K562 (cell line): ENCODE data around the gene CGB3. TPM values are rescaled to one million over a fixed set of nuclear protein-coding genes. Genes with fewer than 3 reads are reported as not detected.

Source experiments
- ATAC-seq: fragments of 200-7000 bp; cut with Tn5 transposase; 3 replicates; pipeline ENCODE4 v1.9.1; 2020; ENCODE audit warnings: moderate library complexity
- BruUV-seq: library from RNA; stranded (reverse); fragments of 400-500 nt; replicated peaks from 2 replicates; lab custom pipeline; 2021; lab: Mats Ljungman, UMichigan
- CTCF ChIA-PET: fragments of 300-600 bp; formaldehyde crosslinking; extraction: SDS; loops from one replicate; lab custom pipeline; 2021; ENCODE audit warnings: low intra/inter-chr PET ratio; lab: Yijun Ruan, JAX
- POLR2A ChIA-PET: fragments of 300-600, 350-650 bp; sonication (Branson Sonifier 250); formaldehyde crosslinking; extraction: SDS; loops from one replicate; lab custom pipeline; 2021; ENCODE audit warnings: antibody characterized with exemption, inconsistent platforms; lab: Yijun Ruan, JAX
- DNase-seq, 4 experiments: peaks; one replicate each; pipeline versions ENCODE4 v3.0.0 to v3.0.0-alpha.2; 2011 to 2018; ENCODE audit warnings: low spot score in 3 of 4, mixed read lengths in 3 of 4; ENCODE audit errors: extremely low read depth in 1 of 4
- FAIRE-seq: peaks from 2 replicates; lab custom pipeline; 2011; peaks lifted over from hg19 to GRCh38; lab: Jason Lieb, UNC
- H2AFZ ChIP-seq: 2 replicates; pipeline ENCODE4 v1.6.0; 2011; ENCODE audit warnings: low read depth, low read length, control low read depth, inconsistent platforms
- H3K27ac ChIP-seq: fragments of 200-600 bp; 3 replicates; pipeline ENCODE4 v1.8.0; 2011; ENCODE audit warnings: low read depth, mild to moderate bottlenecking, control low read depth, inconsistent platforms, low read length, moderate library complexity, mixed read lengths; ENCODE audit errors: extremely low read depth
- H3K27me3 ChIP-seq, 2 experiments: fragments of 300-600 bp in 1 of 2; 2 replicates in 1 of 2; 3 replicates in 1 of 2; pipeline versions ENCODE4 v1.6.0 to v1.8.0; 2011; ENCODE audit warnings: inconsistent platforms in 2 of 2, low read length in 2 of 2, mild to moderate bottlenecking in 1 of 2, mixed read lengths in 1 of 2, moderate library complexity in 1 of 2; ENCODE audit not compliant: control insufficient read depth in 2 of 2, insufficient read depth in 2 of 2
- H3K36me3 ChIP-seq: fragments of 300-600 bp; 3 replicates; pipeline ENCODE4 v1.8.0; 2011; ENCODE audit warnings: mild to moderate bottlenecking, low read length, inconsistent platforms; ENCODE audit not compliant: control insufficient read depth, insufficient read depth
- H3K4me1 ChIP-seq, 2 experiments: fragments of 200-600 bp in 1 of 2; replicated peaks in 1 of 2; 2 replicates in 1 of 2; 3 replicates in 1 of 2; pipeline versions ENCODE4 v1.5.1 to v1.8.0; 2011; ENCODE audit warnings: inconsistent platforms in 2 of 2, low read length in 2 of 2, mild to moderate bottlenecking in 1 of 2, mixed read lengths in 1 of 2, moderate library complexity in 1 of 2; ENCODE audit not compliant: control insufficient read depth in 2 of 2, insufficient read depth in 2 of 2
- H3K4me2 ChIP-seq: 2 replicates; pipeline ENCODE4 v1.6.1; 2011; ENCODE audit warnings: low read length, control low read depth, inconsistent platforms, mixed read lengths; ENCODE audit not compliant: insufficient read depth
- H3K4me3 ChIP-seq: fragments of 200-600 bp; sonication (generic), shearing (Covaris generic); 2 replicates; pipeline ENCODE4 v1.5.1; 2016; ENCODE audit warnings: control low read depth, inconsistent platforms
- H3K79me2 ChIP-seq: fragments of 200-600 bp; 3 replicates; pipeline ENCODE4 v1.8.0; 2011; ENCODE audit warnings: low read length, inconsistent platforms; ENCODE audit not compliant: control insufficient read depth, insufficient read depth
- H3K9ac ChIP-seq, 2 experiments: 2 replicates each; pipeline versions ENCODE4 v1.6.0 to v1.6.1; 2011; ENCODE audit warnings: low read depth in 2 of 2, low read length in 2 of 2, control low read depth in 1 of 2, inconsistent platforms in 1 of 2, mild to moderate bottlenecking in 1 of 2, mixed read lengths in 1 of 2; ENCODE audit not compliant: insufficient read depth in 1 of 2
- H3K9me1 ChIP-seq: one replicate; pipeline ENCODE4 v1.6.0; 2011; ENCODE audit warnings: inconsistent platforms, mild to moderate bottlenecking, low read length, moderate library complexity; ENCODE audit not compliant: control insufficient read depth, insufficient read depth
- H3K9me3 ChIP-seq: replicated peaks from 2 replicates; pipeline ENCODE4 v1.5.1; 2011; ENCODE audit warnings: low read depth, low read length, inconsistent platforms; ENCODE audit not compliant: control insufficient read depth, insufficient read depth
- H4K20me1 ChIP-seq: replicated peaks from 2 replicates; pipeline ENCODE4 v1.6.1; 2011; ENCODE audit warnings: low read length, inconsistent platforms, mixed read lengths; ENCODE audit not compliant: control insufficient read depth, insufficient read depth
- HCFC1 ChIP-seq: IDR thresholded peaks from 2 replicates; pipeline ENCODE4 v1.6.1; 2012; ENCODE audit warnings: low read depth, low read length, improper control_type of control experiment
- HIVEP1 ChIP-seq: fragments of 250-450 bp; sonication (Bioruptor Pico); IDR thresholded peaks from 2 replicates; pipeline ENCODE4 v1.4.0; 2020; ENCODE audit warnings: mild to moderate bottlenecking
- RBFOX2 ChIP-seq: fragments of 200-400 bp; formaldehyde crosslinking; IDR thresholded peaks from 2 replicates; pipeline ENCODE4 v1.6.1; 2017; ENCODE audit warnings: low read depth, mild to moderate bottlenecking, low read length, moderate library complexity
- SIX5 ChIP-seq, 2 experiments: IDR thresholded peaks; 2 replicates each; pipeline ENCODE4 v1.6.1; 2011; ENCODE audit warnings: low read length in 2 of 2, borderline replicate concordance in 1 of 2, low read depth in 1 of 2, mild to moderate bottlenecking in 1 of 2, moderate library complexity in 1 of 2; ENCODE audit not compliant: insufficient read depth in 1 of 2
- SPI1 ChIP-seq: IDR thresholded peaks from 2 replicates; pipeline ENCODE4 v1.6.1; 2011; ENCODE audit warnings: low read depth, low read length, control low read depth, borderline replicate concordance
- ZNF143 ChIP-seq: sonication (generic); formaldehyde crosslinking; IDR thresholded peaks from 2 replicates; pipeline ENCODE4 v1.9.0; 2022; ENCODE audit warnings: mild to moderate bottlenecking, missing genetic modification reagents
- WGBS: fragments of 100-300 bp; shearing (Covaris generic); methylation state at CpG from one replicate; pipeline ENCODE4 v1.1.6; 2016; ENCODE audit warnings: low coverage, mixed read lengths; ENCODE audit not compliant: insufficient coverage; ENCODE audit errors: missing lambda C conversion rate; 5-methylcytosine and 5-hydroxymethylcytosine counted together
- in situ Hi-C: fragments of 300-500 bp; cut with MboI; formaldehyde crosslinking; loops from 4 replicates; pipeline ENCODE4 v1.15.0; 2018; ENCODE audit warnings: inconsistent platforms, mixed read lengths
- intact Hi-C: fragments of 100-400 bp; cut with micrococcal nuclease; formaldehyde crosslinking; loops from 2 replicates; pipeline ENCODE4 v1.14.2; 2022
- polyA plus RNA-seq, 8 experiments: library from polyadenylated mRNA; depleted of rRNA in 4 of 8; stranded (reverse) in 5 of 8; unstranded in 3 of 8; fragments of >200 nt; fragmentation: Nextera tagmentation in 2 of 8; fragmentation: Illumina TruSeq in 1 of 8; extraction: Ambion mirVana in 2 of 8; extraction: Trizol in 1 of 8; gene quantifications; 2 replicates each; pipeline versions ENCODE4 v1.2.1 to v1.2.3, GENCODE V29; 2011 to 2014; ENCODE audit warnings: inconsistent platforms in 1 of 8, missing spikeins in 1 of 8
- total RNA-seq, 7 experiments: library from RNA; depleted of rRNA in 6 of 7; stranded (reverse); fragments of >200 nt in 6 of 7; fragmentation: Illumina TruSeq in 2 of 7; extraction: Trizol in 2 of 7; gene quantifications; 2 replicates each; pipeline versions ENCODE4 v1.2.1 to v1.2.3, GENCODE V29; 2011 to 2021; ENCODE audit warnings: low replicate concordance in 1 of 7
- TF ChIP-seq, protein P1 (sequence below), 3 experiments: fragments of 200-800 bp in 1 of 3; sonication (Bioruptor generic) in 1 of 3; sonication (generic) in 1 of 3; formaldehyde crosslinking in 1 of 3; IDR thresholded peaks; 2 replicates each; pipeline versions ENCODE4 v1.6.1 to v1.8.0; 2016 to 2022; ENCODE audit warnings: mild to moderate bottlenecking in 2 of 3, missing compliant biosample characterization in 2 of 3, missing genetic modification characterization in 2 of 3, missing genetic modification reagents in 1 of 3
- TF ChIP-seq, protein P2 (sequence below): fragments of 250-450 bp; sonication (Bioruptor Pico); IDR thresholded peaks from 2 replicates; pipeline ENCODE4 v1.8.0; 2022; ENCODE audit warnings: moderate library complexity, mild to moderate bottlenecking, inconsistent platforms
- TF ChIP-seq, protein P3 (sequence below), 2 experiments: fragments of 450-650 bp; IDR thresholded peaks; 2 replicates each; pipeline ENCODE4 v1.6.1; 2018; ENCODE audit warnings: mild to moderate bottlenecking in 2 of 2, low read depth in 1 of 2; ENCODE audit not compliant: partially characterized antibody in 2 of 2
- TF ChIP-seq, protein P4 (sequence below): IDR thresholded peaks from 2 replicates; pipeline ENCODE4 v1.6.1; 2016; ENCODE audit warnings: missing genetic modification characterization, missing compliant biosample characterization

The CGB3 gene
- total and polyA plus RNA-seq, 9 of the 15 experiments (the other 6 are each of a cell fraction or from before 2014, with no cell fraction given): not detected

DNA sequence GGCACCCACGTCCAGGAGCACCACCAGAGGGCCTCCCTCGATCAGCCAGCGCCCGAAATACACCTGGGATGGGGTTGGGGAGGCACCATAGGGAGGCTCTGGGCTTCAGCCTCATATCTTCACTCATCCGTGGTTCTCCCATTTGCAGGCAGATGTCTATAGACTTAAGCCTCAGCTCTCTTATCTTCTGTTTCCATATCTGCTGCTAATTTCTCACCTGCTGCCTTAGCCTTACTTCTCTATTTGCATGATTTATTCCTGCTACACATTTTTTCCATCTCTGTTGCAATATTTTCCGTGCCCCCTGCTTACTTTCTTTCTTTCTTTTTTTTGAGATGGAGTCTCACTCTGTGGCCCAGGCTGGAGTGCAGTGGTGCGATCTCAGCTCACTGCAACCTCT lies 36.8 kb downstream of the CGB3 start (continued):
- TF ChIP-seq, protein P1, sequence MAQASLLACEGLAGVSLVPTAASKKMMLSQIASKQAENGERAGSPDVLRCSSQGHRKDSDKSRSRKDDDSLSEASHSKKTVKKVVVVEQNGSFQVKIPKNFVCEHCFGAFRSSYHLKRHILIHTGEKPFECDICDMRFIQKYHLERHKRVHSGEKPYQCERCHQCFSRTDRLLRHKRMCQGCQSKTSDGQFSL (CRISPR knock-in tag; IDR thresholded peaks at IDR 0.05): no peak
- TF ChIP-seq, protein P1 (tag; IDR thresholded peaks at IDR 0.05): no peak
- TF ChIP-seq RBFOX2: peak; percentile 25; the same call in 1 of the 2 replicates
- TF ChIP-seq, protein P2, sequence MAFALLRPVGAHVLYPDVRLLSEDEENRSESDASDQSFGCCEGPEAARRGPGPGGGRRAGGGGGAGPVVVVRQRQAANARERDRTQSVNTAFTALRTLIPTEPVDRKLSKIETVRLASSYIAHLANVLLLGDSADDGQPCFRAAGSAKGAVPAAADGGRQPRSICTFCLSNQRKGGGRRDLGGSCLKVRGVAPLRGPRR (CRISPR knock-in tag): no peak

DNA sequence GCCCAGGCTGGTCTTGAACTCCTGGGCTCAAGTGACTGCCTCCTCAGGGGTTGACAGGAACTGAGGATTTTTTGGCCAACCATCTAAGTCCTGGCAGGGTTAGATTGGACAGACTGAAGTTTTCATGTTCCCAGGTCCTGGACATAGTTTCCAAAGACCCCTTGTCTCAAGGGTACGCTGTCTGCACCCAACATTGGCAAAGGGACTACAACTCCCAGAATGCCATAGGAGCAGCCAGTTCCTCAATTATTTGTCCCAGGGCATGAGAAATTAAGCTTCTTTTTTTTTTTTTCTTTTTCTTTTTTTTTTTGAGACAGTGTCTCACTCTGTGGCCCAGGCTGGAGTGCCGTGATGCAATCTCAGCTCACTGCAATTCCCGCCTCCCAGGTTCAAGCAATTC lies 37.9 kb downstream of the CGB3 start:
- WGBS: 100% methylated on average over 2 of the region's 3 CpGs
- no peak for ATAC-seq
- H4K20me1 ChIP-seq: no peaks in the 10 kb centered on the region
- DNase-seq: no peak
- peaks cover 10% of the 10 kb centered on the region; the same call in 2 of the 3 replicates for H3K79me2 ChIP-seq
- no peak overlapping the region for H3K4me2 ChIP-seq
- H3K9ac ChIP-seq: no peak overlapping the region; a peak in 1 of 4 replicates
- H3K9me3 ChIP-seq: no peaks in the 10 kb centered on the region
- peaks cover 71% of the 10 kb centered on the region for H3K36me3 ChIP-seq
- CTCF ChIA-PET: no interaction called here
- no TSS peak for BruUV-seq
- TF ChIP-seq HIVEP1 (CRISPR knock-in tag) (no peak), SIX5 (IDR thresholded peaks at IDR 0.05; ENCODE audit: borderline replicate concordance in 1 of 2, insufficient read depth in 1 of 2, low read depth in 1 of 2, low read length in 2 of 2) (peak in 1 of 2 experiments; percentile 38; a peak in 1 of 4 replicates), SPI1 (peak; percentile 84), ZNF143 (CRISPR knock-in tag) (peak; percentile 70), HCFC1 (peak; percentile 60)
- TF ChIP-seq, protein P3, sequence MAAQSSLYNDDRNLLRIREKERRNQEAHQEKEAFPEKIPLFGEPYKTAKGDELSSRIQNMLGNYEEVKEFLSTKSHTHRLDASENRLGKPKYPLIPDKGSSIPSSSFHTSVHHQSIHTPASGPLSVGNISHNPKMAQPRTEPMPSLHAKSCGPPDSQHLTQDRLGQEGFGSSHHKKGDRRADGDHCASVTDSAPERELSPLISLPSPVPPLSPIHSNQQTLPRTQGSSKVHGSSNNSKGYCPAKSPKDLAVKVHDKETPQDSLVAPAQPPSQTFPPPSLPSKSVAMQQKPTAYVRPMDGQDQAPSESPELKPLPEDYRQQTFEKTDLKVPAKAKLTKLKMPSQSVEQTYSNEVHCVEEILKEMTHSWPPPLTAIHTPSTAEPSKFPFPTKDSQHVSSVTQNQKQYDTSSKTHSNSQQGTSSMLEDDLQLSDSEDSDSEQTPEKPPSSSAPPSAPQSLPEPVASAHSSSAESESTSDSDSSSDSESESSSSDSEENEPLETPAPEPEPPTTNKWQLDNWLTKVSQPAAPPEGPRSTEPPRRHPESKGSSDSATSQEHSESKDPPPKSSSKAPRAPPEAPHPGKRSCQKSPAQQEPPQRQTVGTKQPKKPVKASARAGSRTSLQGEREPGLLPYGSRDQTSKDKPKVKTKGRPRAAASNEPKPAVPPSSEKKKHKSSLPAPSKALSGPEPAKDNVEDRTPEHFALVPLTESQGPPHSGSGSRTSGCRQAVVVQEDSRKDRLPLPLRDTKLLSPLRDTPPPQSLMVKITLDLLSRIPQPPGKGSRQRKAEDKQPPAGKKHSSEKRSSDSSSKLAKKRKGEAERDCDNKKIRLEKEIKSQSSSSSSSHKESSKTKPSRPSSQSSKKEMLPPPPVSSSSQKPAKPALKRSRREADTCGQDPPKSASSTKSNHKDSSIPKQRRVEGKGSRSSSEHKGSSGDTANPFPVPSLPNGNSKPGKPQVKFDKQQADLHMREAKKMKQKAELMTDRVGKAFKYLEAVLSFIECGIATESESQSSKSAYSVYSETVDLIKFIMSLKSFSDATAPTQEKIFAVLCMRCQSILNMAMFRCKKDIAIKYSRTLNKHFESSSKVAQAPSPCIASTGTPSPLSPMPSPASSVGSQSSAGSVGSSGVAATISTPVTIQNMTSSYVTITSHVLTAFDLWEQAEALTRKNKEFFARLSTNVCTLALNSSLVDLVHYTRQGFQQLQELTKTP (IDR thresholded peaks at IDR 0.05; ENCODE audit: low read depth in 1 of 2, partially characterized antibody in 2 of 2): peak in 1 of 2 experiments; percentile 38
- TF ChIP-seq, protein P4, sequence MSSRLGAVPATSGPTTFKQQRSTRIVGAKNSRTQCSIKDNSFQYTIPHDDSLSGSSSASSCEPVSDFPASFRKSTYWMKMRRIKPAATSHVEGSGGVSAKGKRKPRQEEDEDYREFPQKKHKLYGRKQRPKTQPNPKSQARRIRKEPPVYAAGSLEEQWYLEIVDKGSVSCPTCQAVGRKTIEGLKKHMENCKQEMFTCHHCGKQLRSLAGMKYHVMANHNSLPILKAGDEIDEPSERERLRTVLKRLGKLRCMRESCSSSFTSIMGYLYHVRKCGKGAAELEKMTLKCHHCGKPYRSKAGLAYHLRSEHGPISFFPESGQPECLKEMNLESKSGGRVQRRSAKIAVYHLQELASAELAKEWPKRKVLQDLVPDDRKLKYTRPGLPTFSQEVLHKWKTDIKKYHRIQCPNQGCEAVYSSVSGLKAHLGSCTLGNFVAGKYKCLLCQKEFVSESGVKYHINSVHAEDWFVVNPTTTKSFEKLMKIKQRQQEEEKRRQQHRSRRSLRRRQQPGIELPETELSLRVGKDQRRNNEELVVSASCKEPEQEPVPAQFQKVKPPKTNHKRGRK: no peak
- no peaks in the 10 kb centered on the region for H3K9me1 ChIP-seq
- in situ Hi-C loops: no loop called here
- FAIRE-seq: no peak
- H2AFZ ChIP-seq: no peak overlapping the region
- no peak overlapping the region for H3K27ac ChIP-seq
- intact Hi-C loops: no loop called here
- H3K4me1 ChIP-seq: peaks cover 0 to 12% of the 10 kb centered on the region in 2 experiments; a peak in 3 of 5 replicates
- POLR2A ChIA-PET: interaction anchor here (0.6 to 1.8 kb wide), 6 partner anchors 9 to 112 kb away, joined by 3 to 4 read pairs (median 4); no protein-coding TSS in a partner anchor
- no peak overlapping the region for H3K4me3 ChIP-seq
- no peaks in the 10 kb centered on the region for H3K27me3 ChIP-seq
